Activated CD4-positive, alpha-beta T cell treated with anti-CD3 and anti-CD28 coated beads, Interleukin-10, Interleukin-2, amounts not matched to agents 100 ng/mL and 50 ng/mL, durations not matched to agents 16 hours and 8 hours (primary cell): ENCODE measurements around the gene TCF4.

ENCODE experiments used
- DNase-seq: peaks from one replicate; pipeline ENCODE4 v3.0.0-alpha.2; 2020

TCF4 gene

DNA sequence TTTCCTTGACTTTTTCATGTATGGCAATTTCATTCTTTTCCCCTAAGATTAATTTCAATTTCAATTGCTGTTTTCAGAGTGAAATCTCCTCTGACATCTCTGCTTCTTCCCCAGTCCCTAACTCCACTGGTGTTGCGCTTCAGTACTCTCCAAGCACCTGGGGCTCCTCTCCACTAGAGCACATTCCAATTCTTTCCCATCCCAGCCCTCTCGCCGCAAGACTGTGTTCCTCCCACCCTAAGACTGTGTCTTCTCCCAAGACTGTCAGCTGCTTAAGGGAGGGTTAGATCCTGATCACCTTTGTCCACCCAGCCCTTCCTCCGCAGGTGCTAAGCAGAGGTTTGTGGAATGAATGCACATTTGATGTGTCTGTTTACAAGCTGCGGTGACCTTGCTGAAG is 373.0 kb downstream of the TCF4 start:
- no peak for DNase-seq

DNA sequence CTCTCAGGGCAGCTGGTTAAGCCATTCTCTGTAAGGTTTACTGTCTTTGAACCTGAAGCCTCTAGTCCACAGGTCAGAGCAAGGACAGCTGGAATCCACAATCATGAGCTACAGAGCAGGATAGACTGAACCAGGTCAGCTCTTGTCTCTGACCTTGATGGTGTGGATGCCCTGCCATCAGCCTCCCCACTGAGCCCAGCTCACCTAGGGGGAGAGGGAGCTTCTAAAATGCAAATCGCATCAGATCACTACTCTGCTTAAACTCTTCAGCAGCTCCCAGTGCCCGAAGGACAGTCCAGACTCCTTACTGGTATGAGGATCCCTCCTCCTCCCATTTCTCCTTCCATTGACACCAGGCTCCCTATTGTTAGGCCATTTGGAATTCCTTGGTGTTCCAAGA is 373.5 kb downstream of the TCF4 start:
- no peak for DNase-seq

DNA sequence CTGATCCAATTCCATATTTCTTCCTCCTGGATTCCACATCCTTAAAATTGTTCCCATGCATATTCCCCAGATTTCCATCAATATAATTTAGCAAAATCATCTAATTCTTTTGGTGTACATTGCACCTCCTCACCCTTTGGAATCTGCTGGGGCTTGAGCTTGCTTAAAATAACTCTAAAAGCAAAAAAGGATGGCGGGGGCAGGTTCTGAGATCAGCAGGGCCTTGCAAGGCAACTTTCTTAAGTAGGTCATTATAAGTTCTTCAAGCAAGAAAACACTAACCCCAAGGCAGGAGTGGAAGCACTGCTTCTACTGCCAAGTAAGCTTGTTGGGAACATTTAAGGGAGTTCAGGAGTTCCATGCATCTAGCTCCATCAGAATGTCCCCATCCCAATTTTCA is 374.4 kb downstream of the TCF4 start:
- no peak for DNase-seq

DNA sequence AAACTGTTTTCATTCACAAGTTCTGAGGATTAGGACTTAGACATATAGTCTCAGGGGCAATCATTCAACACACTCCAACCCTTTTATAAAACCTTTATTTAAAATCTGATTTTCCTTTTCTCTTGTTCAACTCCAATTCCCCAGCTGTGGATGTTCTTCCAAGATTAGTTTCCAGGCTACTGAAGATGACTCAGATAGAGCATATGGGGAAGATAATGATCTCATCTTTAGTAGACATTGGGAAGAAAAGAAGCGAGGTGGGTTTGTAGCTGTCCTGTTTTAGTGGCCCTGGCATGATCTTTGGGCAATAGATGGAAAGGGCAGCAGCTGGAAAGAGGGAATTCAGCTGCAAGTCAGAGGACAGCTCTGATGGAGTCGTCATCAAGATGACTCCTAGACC is 381.1 kb downstream of the TCF4 start:
- DNase-seq: no peak

DNA sequence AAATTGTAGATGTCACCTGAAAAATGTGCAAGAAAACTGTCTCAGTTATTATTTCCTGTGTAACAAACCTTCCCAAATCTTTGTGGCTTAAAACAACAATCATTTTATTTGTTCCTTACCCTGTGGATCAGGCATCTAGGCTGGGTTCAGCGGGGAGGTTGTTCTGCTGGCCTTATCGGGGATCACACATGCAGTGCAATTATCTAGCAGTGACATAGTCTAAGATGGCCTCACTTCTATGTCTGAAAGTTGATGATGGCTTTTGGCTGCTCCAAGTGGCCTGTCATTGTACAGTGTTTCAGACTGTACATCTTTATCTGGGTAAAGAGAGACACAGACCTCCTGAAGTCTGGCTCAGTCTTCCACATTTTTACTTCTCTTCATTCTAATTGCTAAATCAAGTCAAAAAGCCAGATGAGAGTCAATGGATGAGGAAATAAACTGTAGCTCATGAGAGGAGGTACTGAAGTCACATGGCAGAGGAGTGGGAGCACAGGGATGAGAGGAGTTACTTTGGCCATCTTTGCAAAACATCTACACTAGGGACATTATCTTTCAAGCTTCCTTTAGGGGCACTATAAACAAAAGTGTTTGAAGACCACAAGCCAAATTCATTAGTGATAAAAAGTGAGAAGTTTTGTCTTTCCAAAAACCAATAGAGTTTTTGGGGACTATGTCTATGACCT is 385.6 kb downstream of the TCF4 start:
- DNase-seq: no peak

DNA sequence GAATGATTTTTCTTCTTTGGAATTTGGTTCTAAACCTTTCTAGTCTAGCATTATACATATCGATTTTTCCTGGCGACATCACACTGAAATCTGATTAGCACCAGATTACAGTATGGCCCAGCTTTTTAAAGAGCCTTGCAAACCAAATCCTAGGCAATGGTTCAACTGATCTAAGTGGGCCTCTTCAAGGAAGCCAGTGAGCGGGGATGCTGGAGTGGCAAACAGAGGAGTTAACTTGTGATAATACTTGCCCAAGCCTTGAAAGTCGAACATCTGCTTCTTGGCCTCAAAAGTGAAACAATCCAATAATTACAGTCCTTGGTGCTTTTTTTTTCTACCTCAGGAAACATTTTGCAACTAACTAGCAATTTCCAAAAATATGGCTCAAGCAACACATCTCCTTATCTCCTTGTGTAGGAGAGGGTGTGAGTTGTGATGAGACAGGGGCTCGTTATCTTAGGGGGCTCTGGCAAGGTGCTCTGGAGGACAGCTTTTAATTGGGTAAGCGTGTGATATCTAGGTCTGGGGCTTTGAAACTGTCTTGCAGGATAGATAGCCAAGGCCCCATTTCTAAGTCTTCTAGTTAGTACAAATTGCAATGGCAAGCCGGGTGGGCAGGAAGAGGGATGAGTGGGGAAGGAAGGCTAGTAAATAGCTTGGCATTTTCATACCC is 388.6 kb downstream of the TCF4 start:
- DNase-seq: no peak

DNA sequence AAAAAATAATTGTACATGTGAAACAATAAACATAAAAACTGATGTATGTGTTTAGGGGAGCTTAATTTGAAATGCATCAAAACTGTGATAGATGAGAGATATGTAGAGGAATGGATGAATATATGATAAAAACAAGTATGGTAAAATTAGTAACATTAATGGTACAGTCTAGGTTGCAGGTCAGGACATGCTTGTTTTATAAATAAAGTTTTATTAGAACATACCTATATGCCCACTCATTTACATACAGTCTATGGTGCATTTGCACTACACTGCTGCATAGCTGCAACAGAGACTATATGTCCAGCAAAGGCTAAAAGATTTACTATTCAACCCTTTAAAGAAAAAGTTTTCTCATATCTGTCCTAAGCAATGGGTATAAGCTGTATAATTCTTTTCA is 392.1 kb downstream of the TCF4 start:
- DNase-seq: no peak

DNA sequence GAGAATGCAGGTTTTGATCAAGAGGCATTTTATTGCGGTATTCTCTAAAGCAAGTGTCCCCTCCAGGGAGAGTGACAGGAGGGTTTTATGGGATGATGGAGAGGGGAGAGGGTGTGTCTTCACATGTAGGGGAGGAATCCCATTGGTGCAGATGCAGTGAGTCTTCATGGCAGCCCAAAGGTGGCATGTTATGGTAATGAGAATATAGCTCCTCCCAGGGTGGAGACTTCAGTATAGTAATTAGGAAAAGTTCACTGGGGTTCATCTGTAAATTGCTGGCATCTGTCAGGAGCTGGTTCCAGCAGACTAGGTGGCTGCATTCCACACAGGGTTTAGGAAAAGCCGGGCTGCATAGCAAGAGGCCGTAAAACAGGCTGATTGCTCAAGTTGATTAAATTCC is 398.0 kb downstream of the TCF4 start:
- no peak for DNase-seq

DNA sequence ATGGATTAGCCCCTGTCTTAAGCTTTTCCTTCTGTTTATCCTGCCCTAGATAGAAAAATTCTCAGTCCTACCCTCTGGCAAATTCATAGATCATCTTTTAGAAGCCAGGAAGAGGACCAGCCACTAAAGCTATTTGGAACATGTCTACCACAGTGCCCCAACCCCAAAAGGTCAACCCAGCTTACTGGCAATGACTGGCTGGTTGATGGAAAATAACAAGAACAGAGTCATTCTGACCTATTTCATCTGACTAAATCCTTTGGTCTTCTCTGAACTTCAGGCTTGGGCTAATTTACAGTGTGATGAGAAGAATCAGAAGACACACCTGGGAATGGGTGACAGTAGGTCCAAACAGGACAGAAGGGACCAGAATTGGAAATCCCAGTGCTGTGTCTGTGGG is 401.4 kb downstream of the TCF4 start:
- DNase-seq: no peak

DNA sequence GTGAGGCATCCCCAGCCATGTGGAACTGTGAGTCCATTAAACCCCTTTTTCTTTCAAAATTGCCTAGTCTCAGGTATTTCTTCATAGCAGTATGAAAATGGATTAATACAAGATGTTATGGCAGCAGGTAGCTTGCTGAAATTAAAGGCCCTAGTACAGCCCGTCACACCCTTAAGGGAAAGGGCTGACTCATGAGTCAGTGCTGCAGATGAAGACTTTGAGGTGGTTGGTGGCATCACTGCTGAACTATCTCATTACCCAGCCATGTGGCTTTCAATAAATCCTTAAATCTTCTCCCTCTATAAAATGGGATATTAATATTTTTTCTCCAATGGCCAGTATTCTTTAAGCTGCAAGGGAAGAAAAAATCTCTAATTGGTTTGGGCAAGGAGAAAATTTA is 402.6 kb downstream of the TCF4 start:
- no peak for DNase-seq

DNA sequence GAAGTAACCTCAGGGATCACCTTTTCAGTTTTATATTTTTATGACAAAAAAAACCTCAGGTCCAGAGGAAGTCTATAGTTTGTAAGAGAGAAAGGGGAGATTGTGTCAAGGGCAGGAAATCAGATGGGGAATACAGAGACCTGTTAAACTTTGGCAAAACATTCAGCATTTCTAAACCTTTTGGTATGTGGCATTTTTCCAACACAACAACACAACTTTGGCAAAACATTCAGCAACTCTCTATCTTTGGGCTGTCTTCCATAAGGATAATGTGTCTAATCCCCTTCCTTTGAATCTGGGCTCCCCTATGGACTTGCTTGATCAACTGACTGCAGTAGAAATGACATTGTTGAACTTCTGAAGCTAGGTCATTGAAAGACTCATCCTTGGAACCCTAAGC is 408.2 kb downstream of the TCF4 start:
- no peak for DNase-seq

DNA sequence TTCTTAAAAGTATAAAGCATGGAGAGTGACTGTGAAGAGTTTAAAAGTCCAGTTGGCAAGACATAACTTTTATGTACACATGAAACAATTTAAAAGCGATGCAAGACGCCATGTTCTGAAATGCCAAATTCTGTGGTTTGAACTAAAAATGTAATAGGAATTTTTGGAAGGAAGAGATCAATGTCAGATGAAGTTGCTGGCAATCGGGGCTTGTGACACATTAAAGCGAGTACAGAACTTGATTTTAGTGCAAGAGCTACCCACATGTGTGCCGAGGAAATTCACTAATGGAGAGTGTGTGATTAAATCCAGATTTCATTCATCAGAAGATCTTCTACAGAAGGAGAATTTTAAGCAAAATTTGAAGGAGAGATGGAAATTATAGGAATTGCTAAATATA is 408.6 kb downstream of the TCF4 start:
- DNase-seq: no peak

DNA sequence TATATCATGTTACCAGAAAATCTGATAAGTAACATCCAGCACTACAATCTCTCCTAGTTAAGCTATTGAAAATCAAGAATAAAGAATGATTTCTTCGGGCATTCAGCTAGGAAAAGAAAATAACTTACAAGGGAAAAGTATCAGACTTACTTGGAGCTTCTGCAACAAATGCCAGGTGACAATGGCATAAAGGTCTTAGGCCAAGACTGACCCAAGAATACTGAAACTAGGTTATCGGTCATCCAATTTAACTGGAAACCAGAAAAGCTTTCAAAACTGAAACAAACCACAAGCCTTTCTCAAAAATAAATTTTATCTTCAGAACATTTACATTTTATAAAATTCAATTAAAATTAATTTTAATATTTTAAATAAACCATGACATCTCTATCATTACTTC is 414.7 kb downstream of the TCF4 start:
- DNase-seq: no peak
